Mucosa of gallbladder (tissue), 1 donor: ENCODE measurements around the gene EIF3B. TPM values are rescaled to one million over a fixed set of nuclear protein-coding genes. Genes with fewer than 3 reads are reported as not detected.
"Not testable (repeated sequence)": the region's sequence is repeated elsewhere in the genome, so short reads cannot be mapped to it uniquely, and the experiment has no call there.

ENCODE experiments used
- DNase-seq: peaks from one replicate; pipeline ENCODE4 v3.0.0-alpha.2; 2020; ENCODE audit warnings: low spot score
- total RNA-seq: library from RNA; stranded (reverse); gene quantifications from one replicate; pipeline ENCODE4 v1.2.1, GENCODE V29; 2021
- donor health status: DM: no; HTN: no; CAD: no.

The EIF3B gene
- total RNA-seq, 1 donor from 2014 or later: 94.7 TPM

GRCh38 chr7:2347351-2348063 lies 7.1 kb upstream of the EIF3B start:
- DNase-seq: not testable (repeated sequence)

- no peak for DNase-seq
These were observed 4.6 kb upstream of the EIF3B start for GRCh38 chr7:2350055-2350454.

- no peak for DNase-seq
These were observed 3.8 kb upstream of the EIF3B start for GRCh38 chr7:2350861-2351260.

- DNase-seq: peak; percentile 14
These were observed 1.3 kb upstream of the EIF3B start for GRCh38 chr7:2353113-2353935.

- DNase-seq: peak; percentile 91
These were observed 766 bp upstream of the EIF3B start for GRCh38 chr7:2353936-2354185.

GRCh38 chr7:2354939-2355704 lies 495 bp downstream of the EIF3B start:
- no peak for DNase-seq

- DNase-seq: no peak
These were observed 1.0 kb downstream of the EIF3B start for GRCh38 chr7:2355705-2356008.

GRCh38 chr7:2357165-2357564 lies 2.5 kb downstream of the EIF3B start:
- no peak for DNase-seq

- no peak for DNase-seq
These were observed 2.9 kb downstream of the EIF3B start for GRCh38 chr7:2357571-2357970.

- DNase-seq: no peak
These were observed 4.4 kb downstream of the EIF3B start for GRCh38 chr7:2358968-2359527.

GRCh38 chr7:2359610-2360009 lies 5.0 kb downstream of the EIF3B start:
- no peak for DNase-seq

- DNase-seq: no peak
These were observed 6.2 kb downstream of the EIF3B start for GRCh38 chr7:2360796-2361195.

- no peak for DNase-seq
These were observed 7.9 kb downstream of the EIF3B start for GRCh38 chr7:2362385-2363088.

GRCh38 chr7:2369139-2369538 lies 14.5 kb downstream of the EIF3B start:
- DNase-seq: no peak

- DNase-seq: no peak
These were observed 16.7 kb downstream of the EIF3B start for GRCh38 chr7:2371329-2371728.

GRCh38 chr7:2372724-2373123 lies 18.1 kb downstream of the EIF3B start:
- DNase-seq: no peak

GRCh38 chr7:2373124-2373556 lies 18.5 kb downstream of the EIF3B start:
- DNase-seq: peak; percentile 73

- no peak for DNase-seq
These were observed 19.0 kb downstream of the EIF3B start for GRCh38 chr7:2373646-2374045.

- no peak for DNase-seq
These were observed 19.8 kb downstream of the EIF3B start for GRCh38 chr7:2374401-2374800.

GRCh38 chr7:2374830-2375728 lies 20.5 kb downstream of the EIF3B start:
- DNase-seq: no peak
